Measurements from ENCODE around the gene ZNF750.
A peak's percentile ranks its signal among the peaks of the same experiment; 100 is the strongest.

The ZNF750 gene

DNA sequence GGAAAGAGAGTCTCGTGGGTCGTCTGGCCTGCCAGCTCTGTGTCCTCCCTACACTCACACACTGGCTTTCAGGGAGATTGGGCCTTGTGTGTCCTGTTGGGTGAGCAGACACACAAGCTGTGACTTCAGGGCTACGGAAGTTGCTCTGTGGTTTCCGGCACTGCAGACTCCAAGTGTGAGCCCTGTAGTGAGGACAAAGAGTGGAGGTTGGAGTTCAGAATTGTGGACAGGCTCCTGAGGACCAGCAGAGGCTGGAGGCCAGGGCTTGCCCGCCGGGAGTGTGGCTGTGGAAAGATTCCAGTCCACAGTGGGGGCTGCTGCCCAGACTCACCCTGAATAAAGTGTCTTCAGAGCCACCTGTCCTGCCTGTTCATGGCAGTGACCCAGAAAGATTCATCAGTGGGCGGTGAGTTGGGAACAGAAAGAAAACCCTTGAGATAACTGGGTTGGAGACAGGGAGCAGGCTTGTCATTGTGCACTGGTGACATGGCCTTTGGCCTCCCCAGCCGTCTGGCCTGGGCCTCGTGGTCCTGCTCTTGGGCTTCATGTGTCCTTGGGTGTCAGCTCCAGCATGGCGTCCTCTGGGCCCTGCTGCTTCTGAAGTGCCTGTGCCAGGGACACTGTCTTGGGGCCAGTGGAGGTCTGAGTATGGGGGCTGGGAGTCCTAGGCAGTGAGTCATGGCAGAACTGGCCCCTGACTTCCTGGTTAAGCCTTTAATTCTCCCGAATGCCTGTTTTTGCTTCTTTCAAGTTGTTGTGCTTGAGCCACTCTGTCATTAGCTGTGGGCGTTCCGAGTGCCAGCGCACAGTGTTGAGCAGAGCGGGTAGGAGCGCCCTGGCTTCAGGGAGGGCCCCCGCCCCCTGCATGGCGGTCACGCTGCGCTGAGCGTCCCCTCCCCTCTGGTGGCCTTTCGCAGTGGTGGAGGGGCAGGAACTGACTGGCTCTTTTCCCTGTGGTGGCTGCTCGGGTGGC, 19.9 kb upstream of the ZNF750 start:
- peak; percentile 45 for DNase-seq

DNA sequence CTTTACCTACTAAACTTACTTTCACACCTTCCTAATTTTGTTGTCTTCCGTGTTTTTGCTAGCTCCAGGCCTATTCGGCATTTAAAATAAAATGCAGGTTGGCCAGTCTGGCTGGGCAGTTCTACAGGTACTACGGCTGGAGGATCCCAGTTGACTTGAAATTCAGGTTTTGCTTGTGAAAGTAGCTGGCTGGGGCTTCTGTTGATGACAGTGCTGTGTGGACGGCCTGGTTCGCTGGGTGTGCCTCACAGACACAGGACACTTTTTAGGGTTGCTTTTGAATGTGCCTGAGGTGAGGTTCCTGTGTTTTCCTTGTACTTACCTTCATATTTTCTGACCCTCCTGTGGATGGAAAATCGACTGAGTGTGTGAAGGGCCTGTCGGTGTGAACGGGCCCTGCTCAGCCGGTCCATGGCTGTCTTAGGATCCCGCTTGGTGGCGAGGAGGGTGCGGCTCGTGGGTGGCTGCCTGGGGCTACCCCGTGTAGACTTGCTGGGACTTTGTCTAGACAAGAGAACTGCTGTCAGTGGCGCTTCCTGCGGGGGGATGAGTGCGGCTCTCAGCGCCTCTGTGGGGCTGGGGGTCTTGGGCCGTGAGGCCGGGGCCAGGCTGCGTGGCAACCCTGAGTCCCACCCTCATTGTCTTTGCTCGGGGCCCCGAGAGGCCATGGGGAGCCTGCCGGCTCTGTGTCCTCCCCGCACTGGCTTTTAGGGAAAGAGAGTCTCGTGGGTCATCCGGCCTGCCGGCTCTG, 18.7 kb upstream of the ZNF750 start:
- DNase-seq: no peak

DNA sequence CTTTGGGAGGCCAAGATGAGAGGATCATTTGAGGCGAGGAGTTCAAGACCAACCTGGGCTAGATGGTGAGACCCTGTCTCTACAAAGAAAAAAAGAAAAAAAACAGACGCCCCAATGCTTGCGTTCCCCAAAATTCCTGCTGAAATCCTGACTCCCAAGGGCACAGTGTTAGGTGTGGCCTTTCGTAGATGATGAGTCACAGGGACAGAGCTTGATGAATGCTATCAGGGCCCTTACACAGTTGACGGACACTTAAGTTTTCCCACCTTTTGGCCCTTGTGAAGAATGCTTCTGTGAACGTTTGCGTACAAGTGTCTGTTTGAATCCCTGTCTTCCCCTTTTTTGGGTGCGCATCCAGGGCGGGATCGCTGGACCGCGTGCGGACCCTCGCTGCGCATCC, 16.5 kb upstream of the ZNF750 start:
- DNase-seq: no peak

DNA sequence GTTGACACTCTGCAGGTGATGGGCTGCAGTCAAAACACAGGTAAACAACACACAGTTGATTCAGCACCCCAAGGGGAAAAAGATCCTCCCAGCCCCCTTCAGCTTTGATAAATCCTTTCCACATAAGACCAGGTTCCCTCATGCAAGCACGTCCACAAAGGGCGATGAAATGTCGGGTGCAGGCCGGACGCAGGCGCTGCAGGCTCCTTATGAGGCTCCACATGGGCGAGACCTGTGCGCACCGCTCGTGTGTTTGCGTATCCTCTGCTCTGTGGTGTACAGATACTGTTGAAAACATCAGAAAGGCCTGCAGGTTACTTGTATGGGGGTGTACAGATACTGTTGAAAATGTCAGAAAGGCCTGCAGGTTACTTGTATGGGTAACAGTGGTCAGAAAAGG, 14.4 kb upstream of the ZNF750 start:
- DNase-seq: no peak

DNA sequence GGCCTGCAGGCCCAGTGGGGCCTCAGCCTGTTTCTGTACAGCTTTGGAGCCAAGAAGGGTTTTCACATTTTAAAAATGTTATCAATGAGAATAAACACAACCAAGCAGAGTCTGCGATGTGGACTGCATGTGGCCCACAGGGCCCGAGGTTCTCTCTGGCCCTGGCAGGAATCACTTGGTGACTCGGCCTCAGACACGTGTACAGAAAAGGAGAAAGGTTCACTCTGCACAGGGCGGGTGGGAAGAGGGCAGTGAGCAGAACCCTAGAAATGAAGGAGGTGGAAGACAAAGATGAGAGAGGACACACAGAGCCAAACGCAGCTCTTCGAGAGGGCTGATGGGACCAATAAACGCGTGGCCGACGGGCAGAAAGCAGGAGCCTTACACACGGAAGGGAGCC, 11.6 kb upstream of the ZNF750 start:
- DNase-seq: no peak

DNA sequence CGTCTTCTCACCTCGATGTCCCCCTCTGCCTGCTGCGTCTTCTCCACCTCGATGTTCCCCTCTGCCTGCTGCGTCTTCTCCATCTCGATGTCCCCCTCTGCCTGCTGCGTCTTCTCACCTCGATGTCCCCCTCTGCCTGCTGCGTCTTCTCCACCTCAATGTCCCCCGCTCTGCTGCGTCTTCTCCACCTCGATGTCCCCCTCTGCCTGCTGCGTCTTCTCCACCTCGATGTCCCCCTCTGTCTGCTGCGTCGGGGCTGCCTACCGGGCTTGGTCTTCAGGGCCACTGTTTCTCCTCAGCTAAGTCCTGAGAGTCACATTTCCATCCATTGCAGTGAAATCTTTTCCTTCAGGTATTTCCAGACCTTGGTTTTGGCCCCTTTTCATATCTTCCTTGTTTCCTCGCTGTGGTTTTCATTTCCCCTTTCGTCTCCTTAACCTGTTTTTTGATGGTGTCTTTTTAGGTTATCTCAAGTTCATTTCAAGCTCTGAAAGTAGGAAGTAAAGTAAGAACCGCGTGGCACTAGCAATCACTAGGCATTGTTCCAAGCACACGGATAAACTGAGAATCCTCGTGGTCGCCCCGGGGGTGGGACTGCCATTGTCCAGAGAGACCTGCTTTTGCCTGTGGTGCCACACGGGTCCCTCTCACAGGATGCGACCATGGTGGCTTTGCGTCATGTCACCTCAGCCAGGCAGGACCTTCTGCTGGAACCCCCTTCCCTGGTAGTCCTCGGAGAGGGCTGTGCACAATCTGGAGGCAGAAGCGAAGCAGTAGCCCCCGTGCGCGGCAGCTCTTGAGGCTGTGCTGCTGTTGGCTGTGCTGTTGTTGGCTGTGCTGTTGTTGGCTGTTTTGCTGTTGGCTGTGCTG, 9.5 kb upstream of the ZNF750 start:
- DNase-seq: no peak

DNA sequence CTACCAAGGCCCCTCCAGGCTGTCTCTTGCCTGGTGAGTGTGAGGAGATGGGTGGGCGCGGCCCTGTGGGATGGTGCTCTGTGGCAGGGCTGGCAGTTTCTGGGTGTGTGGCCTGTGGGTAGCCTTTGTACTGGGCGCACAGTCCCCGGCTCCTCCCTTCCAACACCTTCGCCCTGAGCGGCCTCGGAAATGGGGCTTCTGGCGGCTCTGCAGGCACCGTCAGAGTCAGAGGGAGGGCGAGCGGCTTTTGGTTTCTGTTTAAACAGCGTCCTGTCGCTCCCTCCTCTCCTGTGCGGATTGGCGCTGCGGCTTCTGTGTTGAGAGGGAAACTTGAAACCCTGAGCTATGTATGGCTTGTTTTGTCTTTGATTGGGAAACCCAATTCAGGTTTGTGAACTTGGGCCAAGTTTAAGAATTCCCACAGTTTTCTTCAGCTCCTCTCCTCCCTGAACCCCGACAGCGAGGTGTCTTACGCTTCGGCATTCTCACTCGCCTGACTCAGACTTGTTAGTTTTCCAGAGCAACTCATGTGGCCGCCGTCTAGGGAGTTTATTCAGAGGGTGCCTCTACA, 8.3 kb upstream of the ZNF750 start:
- peak; percentile 90 for DNase-seq

DNA sequence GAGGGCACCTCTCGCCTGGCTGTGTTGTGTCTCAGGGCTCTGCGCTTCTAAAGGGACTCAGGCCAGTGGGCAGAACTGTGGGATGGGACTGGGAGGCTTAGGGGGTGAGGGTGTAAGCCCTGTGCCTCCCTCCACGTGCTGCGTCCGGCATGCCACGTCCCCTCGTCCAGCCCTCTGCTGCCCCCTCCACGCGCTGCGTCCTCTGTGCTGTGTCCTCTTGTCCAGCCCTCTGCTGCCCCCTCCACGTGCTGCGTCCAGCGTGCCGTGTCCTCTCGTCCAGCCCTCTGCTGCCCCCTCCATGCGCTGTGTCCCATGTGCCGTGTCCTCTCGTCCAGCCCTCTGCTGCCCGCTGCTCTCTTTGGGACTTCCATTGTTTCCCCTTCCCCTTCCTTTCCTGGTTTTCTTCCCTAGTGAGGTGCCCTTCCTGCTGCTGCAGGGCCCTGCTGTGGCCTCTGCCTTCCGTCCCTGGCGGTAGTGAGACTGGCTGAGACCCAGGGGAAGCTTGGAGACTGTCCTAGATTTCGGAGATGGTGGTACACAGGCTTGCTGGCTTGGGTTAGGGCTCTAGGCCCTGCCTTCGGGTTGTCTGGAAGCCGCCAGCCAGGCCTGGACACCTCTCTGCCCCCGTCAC, 6.4 kb upstream of the ZNF750 start:
- DNase-seq: no peak

DNA sequence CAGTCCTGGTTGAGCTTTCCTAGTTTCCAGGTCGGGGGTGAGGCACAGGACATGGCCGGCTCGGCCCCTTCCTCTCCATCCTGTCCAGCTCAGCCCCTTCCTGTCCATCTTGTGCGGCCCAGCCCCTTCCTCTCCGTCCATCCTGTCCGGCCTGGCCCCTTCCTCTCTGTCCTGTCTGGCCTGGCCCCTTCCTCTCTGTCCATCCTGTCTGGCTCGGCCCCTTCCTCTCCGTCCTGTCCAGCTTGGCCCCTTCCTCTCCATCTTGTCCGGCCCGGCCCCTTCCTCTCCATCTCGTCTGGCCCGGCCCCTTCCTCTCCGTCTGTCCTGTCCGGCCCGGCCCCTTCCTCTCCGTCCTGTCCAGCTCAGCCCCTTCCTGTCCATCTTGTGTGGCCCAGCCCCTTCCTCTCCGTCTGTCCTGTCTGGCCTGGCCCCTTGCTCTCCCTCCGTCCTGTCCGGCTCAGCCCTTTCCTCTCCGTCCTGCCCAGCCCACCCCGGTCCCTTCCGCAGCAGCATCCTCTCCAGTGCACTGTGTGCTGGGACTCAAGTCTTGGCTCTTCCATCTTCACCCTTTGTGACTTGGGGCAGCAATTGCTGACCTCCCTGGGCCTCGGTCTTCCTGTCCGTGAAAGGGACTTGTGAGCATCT, 5.5 kb upstream of the ZNF750 start:
- DNase-seq: no peak

DNA sequence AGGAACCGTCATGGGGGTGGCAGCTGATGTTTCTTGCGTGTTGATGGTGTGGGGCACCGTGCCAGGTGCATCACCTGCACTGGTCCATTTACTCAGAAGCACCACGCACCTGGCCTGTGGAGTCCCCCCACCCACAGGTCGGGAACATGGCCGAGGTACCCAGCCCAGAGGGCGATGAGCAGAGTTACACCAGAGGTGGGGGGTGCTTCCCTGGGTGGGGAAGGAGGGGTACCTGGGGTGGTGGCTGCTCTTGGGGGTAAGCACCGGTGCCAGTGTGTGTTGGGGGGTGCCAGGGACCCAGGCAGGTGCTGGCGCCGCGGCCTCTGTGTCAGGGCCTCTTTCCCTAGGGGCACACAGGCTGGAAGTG, 5.0 kb upstream of the ZNF750 start:
- DNase-seq: no peak

DNA sequence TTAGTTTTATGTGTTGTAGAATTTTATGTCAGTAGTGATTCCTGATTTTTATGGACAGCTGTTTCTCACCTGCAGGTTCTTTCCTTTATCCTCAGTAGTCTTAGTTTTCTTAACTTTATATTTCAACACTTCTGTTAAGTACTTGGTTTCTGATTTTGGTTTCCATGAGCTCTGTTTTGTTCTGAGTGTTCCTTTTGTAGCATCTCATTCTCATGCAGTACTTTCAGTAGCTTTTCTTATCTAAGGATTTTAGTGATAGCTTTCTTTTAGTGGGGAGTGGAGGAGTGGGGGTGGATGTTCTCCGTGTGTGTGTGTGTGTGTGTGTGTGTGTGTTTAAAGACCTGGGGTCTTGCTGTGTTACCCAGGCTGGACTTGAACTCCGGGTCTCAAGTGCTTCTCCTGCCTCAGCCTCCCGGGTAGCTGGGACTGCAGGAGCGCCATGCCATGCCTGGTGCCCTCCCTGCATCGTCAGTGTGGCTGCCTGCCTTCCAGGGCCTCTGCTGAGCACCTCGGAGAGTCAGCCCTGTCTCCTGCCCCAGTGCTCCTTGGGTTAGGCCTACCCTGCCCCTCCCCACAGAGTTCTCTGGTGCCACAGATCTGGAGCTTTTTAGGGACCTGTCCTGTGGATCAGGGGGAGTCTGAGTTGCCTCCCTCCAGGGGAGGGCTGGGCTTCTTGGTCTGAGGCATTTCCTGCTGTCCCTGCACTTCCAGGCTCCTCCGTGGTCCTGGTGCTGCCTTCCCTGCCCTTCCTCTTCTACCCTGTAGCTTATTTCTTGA, 4.3 kb upstream of the ZNF750 start:
- DNase-seq: no peak

DNA sequence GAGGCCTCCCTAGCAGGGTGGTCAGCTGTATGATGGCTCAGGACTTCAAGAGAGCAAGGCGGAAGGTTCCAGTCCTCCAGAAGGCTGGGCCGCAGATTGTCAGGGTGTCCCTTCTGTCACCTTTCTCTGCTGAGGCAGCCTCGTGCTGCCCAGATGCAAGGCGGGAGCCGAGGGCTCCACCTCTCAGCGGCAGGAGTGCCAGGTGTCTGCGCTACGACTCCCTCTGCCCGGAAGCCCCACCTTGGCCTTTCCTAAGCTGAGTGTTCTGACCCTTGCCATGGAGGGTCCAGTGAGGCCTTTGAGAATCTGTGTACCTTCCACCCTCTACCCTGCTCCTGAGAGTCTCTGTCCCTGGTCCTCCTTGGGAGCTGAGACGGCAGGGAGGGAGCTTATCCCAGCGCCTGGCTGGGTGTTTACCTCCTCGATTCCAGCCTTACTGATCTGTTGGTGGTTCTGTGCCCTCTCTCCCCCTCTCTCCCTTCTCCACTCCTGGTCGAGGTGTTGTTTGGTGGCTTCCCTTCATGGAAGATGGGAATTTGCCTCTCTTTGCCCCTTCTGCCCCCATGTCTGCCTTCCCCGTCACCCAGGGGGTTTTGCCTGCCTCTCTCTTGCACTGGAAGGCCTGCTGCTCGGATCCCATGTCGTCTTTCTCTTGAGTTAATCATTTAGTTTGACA, 2.2 kb upstream of the ZNF750 start:
- DNase-seq: no peak

DNA sequence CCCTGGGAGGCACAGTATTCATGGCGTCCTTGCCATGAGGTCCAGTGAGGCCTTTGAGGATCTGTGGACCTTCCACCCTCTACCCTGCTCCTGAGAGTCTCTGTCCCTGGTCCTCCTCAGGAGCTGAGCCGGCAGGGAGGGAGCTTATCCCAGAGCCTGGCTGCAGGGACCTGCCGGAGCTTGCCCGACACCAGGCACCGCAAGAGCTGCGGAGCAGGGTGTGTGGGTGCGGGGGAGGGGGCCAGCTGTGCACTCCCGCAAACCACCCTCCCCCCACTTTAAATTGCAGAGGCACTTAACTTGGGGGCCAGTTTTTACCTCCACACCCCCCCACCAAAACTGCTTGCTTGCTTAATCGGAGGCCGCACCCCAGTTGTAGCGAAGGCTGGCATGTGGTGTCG, 609 bp upstream of the ZNF750 start:
- no peak for DNase-seq

DNA sequence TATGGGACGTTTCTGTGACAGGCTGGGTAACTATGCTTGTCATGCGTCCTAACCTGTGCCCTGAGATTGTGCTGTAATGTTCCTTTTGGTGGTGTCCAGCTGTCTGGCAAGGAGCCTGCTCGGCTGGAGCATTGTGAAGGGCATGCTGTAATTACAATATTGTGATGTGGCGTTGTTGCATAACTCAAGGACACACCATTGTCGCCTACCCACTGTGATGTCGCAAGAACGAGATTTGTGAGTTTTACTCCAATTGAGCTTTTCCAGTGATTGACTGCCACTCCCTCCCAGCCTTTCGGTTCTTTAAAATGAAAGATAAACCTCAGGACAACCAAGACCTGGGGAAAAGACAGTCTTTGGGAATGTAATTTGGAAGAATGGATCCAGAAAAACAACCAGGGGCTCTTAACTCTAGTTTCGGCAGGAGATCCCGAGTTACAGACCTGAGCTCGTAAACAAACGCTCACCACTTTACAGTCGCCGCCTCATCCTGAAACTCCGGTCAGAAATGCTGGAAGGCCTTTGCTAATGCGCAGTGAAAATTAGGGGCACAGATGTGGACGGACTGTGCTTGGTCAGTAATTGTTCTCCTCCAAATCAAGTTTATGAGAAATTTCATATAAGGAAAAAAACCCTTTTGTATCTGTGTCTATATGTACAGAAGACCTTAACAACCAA, 1.3 kb downstream of the ZNF750 start:
- DNase-seq: peak; percentile 63

DNA sequence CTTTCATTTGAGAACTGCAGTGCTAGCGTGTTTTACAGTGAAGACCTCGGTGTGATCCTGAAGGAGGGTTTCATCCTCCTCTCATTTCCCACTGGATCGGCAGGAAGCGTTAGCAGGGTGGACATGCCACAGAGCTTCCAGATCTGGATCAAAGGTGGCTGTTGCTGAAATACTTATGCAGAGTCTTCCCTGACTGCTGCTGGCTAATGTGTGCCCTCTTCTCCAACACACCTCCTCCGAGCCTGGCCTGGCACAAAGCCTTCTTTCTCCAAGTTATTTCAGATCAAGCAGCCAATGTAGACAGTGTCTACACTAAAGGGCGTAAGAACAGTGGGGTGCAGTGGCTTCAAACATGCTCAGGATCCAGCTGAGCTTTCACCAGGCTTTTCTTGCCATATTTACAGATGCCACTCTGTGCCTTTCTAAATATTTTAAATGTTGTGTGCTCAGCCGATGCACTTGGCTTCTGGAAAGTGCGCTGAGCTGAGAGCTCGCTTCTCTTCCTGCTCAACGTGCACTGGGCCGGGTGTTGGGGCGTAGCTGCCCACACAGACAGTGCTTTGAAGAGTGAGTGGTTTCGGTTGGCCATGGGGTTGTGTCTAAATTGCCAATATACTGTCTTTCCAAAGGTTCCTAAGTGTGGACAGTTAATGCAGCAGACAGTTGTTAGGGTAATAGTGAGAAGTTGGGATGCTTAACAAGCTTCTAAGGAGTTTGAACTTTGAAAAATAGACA, 2.1 kb downstream of the ZNF750 start:
- DNase-seq: no peak

DNA sequence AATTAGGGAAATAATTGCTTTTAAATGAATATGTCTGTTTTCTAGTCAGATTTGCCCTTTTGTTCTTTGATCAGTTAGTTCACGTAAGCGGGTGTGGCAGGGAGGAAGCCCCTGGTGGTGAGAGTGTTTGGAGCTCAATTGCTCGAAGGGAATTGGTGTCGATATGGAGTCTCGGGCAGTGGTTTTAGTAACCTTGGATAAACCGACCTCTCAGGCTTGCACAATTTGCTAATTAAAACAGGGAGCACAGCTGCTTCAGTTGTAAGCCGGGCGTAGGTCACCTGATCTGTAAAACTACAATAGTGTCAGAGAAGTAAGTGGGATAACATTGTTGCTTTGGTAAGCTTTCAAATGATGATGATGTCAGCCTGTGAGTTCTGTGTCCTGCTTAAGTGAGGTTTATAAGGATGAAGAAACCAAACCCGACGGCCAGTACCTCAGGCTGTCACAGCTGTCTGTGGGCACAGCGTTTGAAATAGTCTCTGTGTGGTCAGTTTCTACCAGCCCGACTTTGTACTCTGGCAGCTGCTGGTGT, 2.9 kb downstream of the ZNF750 start:
- DNase-seq: peak; percentile 72

DNA sequence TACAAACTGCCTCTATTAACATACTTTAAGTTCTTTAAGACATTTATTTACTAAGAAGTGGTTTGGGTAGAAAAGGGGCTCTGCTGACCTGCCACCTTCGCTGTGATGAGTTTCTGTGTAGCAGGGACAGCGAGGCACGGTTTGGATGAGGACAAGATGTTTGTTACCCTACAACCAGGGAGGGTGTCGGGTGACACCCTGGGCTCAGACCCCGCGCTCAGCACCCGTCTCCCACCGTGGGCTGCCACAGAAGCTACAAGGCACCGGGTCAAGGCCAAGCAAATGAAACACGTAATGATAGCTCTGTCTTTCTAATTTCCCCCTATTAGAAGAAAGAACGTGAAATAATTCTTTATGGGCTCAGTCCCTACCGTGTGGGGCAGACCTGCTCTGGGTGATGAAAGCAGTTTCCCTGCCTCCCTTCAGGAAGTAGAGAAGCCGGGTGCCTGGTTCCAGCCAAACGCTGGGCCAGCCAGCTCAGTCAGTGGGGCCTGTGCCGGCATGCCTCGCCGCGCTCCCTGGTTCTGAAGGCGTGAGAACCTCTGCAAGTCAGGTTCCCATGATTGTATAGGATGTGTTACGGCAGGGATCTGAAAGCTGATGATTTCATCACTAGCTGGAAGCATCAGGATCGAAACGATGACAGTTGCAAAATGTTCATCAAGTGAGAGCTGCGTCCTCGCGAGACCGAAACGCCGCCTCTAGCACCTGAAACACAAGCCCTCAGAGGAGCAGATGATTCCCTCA, 3.9 kb downstream of the ZNF750 start:
- DNase-seq: peak; percentile 74

DNA sequence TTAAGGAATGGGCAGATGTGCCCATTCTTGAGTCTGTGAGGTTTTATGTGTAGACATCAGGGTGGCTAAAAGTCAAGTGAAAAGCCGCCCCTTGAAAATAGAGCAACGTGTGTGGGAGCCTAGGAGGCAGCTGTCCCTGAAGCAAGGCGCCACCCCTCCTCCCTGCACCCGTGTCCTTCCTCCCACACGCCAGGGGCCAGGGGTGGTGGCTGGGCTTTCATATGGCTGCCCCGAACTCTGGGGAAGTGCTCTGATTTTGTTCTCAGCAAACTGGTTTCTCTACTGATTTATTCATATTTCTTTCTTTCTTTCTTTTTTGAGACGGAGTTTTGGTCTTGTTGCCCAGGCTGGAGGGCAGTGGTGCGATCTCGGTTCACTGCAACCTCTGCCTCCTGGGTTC, 4.7 kb downstream of the ZNF750 start:
- DNase-seq: no peak
